ENCODE measurements around the gene RBM19.

DNA sequence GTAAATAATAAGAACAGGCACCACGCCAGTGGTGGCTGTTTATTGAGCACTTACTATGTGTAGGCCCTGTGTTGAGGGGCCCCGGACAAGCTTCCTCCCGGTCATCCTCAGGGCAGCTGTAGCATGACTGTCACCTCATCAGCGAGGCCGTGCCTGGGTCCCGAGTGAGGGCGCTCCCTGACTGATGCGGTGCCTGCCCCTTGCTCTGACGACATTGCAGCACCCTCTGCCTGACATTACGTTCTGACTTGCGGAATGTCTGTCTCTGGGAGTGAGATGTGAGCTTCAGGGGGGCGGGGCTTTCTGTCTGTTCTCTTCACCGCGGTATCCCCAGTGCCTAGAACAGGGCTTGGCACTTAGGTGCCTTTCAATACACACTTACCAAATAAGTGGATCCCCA is 167.6 kb downstream of the RBM19 start:
- no peak for TF ChIP-seq RFX5 (IDR thresholded peaks at IDR 0.05; ENCODE audit: low read depth, low read length)
- TF ChIP-seq, protein P1, sequence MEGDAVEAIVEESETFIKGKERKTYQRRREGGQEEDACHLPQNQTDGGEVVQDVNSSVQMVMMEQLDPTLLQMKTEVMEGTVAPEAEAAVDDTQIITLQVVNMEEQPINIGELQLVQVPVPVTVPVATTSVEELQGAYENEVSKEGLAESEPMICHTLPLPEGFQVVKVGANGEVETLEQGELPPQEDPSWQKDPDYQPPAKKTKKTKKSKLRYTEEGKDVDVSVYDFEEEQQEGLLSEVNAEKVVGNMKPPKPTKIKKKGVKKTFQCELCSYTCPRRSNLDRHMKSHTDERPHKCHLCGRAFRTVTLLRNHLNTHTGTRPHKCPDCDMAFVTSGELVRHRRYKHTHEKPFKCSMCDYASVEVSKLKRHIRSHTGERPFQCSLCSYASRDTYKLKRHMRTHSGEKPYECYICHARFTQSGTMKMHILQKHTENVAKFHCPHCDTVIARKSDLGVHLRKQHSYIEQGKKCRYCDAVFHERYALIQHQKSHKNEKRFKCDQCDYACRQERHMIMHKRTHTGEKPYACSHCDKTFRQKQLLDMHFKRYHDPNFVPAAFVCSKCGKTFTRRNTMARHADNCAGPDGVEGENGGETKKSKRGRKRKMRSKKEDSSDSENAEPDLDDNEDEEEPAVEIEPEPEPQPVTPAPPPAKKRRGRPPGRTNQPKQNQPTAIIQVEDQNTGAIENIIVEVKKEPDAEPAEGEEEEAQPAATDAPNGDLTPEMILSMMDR (conservative IDR thresholded peaks at IDR 0.05; ENCODE audit: low read depth, low read length), result no peak
- TF ChIP-seq CHD1 (IDR thresholded peaks at IDR 0.05; ENCODE audit: low read depth, low read length), result no peak
